ENCODE results near the gene MRPS23.
A peak's percentile ranks its signal among the peaks of the same experiment; 100 is the strongest.

MRPS23 gene

DNA sequence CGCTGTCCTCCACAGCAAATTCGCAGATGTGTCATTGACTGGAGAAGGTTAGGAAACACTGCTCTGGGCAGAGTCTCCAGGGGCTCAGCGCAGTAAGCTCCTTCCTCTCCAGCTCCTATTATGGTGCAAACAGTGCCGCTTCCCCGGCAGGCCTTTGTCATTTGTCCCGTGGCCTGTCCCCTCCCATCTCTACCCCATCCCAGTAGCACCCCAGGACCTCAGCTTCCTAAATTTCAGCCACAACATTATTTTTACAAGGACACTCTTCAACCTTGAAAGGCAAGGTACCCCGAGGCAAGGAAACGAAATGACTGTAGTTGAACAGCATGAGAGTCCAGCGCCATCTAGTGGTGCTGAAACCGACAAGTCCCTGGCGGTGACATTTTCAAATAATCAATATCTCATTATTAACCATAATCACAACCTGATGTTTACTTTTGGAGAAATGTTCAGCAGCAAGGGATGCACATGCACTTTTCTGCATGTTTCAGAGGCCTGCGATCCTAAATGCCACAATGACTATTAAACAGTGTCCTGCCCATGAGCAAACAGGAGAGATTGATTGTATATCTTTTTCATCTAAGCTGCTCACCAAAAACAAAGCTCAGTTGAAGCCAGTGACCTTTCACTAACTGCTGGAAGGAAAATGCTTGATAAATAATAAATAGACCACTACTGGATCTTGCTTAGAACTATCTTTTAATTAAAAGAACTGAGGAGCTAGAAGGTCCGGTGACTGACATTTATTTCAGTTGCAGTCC, 16.5 kb downstream of the MRPS23 start:
- TF ChIP-seq, protein P1, sequence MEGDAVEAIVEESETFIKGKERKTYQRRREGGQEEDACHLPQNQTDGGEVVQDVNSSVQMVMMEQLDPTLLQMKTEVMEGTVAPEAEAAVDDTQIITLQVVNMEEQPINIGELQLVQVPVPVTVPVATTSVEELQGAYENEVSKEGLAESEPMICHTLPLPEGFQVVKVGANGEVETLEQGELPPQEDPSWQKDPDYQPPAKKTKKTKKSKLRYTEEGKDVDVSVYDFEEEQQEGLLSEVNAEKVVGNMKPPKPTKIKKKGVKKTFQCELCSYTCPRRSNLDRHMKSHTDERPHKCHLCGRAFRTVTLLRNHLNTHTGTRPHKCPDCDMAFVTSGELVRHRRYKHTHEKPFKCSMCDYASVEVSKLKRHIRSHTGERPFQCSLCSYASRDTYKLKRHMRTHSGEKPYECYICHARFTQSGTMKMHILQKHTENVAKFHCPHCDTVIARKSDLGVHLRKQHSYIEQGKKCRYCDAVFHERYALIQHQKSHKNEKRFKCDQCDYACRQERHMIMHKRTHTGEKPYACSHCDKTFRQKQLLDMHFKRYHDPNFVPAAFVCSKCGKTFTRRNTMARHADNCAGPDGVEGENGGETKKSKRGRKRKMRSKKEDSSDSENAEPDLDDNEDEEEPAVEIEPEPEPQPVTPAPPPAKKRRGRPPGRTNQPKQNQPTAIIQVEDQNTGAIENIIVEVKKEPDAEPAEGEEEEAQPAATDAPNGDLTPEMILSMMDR (IDR thresholded peaks at IDR 0.05; ENCODE audit: insufficient read depth, missing control alignments), result peak; percentile 100
- FAIRE-seq (peak; percentile 56), DNase-seq (ENCODE audit: insufficient read length, low spot score) (peak; percentile 40)

DNA sequence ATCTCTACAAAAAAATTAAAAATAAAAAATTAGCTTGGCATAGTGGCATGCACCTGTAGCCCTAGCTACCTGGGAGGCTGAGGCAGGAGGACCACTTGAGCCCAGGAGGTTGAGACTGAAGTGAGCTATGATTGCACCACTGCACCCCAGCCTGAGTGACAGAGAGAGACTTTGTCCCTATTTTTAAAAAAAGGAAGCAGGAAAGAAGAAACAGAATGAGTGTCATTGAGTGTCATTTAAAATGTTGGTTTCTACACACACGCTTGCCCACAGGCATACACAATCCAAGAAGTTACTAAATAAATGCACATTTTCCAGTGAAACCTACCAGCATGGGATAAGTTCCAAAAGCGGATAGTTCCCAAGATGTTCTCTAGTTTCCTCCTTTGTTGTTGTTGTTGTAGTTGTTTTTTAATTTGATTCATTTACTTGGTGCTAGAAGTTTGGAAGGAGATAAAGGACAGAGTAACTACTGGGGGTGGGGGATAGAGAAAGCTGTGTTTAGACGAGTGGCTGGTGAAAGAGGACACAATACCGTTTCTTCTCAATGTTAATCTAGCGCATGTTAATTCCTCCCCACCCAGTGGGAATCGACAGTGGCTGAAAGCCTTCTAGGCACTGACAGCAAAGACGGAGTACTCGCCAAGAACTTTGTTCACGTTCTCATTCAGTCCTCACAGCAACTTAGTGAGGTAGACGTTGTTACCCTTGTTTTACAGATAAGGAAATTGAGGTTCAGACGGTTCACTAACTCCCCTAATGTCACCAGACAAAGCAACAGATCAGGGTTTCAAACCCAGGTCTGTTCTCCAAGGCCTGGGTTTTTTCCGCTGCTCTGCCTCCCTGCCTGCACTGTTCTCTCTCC, 17.3 kb downstream of the MRPS23 start:
- TF ChIP-seq, protein P1 (IDR thresholded peaks at IDR 0.05; ENCODE audit: insufficient read depth, missing control alignments), result no peak
- DNase-seq (ENCODE audit: insufficient read length, low spot score) (no peak), FAIRE-seq (no peak)

DNA sequence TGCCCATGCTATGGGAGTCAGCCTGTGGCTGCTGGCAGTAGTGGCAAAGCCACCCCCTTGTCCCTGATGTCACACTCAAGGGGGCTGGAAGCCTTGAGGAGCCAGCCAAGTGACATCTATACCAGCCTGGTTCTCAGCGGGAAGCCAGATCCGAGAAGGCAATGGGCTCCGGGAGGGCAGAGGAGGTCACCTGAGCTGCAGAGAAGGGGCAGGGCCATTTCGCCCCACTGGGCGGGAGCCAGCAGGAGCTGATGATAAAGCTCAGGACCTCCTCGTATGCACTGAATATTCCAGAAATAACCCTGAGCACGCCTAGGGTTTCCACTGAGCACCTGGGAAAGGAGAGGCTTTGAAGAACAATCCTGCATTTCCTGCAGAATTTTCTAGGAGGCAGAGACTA, 19.0 kb downstream of the MRPS23 start:
- no peak for DNase-seq (ENCODE audit: insufficient read length, low spot score)
- TF ChIP-seq, protein P1 (IDR thresholded peaks at IDR 0.05; ENCODE audit: insufficient read depth, missing control alignments), result no peak
- no peak for FAIRE-seq

DNA sequence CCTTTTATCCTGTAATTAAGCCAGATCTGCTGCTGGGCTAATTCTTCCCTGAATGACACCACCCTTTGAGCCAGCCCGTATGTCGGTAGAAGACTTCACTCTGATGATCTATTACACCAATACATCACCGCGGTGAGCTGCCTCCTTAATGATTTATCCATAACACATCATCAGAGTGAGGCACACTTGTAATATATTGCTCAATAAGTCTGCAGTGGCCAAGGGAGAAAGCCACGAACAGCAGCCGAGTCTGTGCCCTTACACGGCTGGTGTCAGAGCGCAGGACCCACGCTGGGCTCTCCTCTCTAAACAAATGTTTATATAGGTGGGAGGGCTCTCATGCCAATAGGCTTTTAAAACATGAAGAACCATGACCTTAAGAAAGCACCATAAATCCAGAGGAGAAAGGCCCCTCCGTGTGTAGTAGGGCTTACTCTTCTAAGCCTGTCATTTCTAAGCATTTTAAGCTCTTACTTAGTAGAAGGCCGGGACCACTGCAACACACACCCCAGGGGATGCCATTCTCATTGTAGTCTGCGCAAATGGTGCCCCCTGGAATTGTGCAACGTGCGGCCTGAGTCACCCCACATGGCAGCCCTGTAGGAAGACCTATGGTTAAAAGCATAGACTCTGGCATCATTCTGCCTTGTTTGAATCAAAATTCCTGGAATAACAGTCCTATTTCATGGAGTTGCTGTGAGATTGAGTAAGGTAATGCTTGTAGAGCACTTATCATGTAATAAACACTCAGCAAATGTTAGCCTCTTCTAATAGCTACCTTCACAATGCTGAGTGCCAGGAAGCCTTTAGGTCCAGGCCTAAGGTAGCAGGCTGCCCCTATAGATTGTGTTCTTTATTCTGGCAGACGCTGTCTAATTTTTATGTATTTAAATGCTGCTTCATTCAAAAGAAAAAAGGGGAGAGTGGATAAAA, 26.1 kb downstream of the MRPS23 start:
- peak; percentile 77 for FAIRE-seq
- TF ChIP-seq, protein P1 (IDR thresholded peaks at IDR 0.05; ENCODE audit: insufficient read depth, missing control alignments), result no peak

DNA sequence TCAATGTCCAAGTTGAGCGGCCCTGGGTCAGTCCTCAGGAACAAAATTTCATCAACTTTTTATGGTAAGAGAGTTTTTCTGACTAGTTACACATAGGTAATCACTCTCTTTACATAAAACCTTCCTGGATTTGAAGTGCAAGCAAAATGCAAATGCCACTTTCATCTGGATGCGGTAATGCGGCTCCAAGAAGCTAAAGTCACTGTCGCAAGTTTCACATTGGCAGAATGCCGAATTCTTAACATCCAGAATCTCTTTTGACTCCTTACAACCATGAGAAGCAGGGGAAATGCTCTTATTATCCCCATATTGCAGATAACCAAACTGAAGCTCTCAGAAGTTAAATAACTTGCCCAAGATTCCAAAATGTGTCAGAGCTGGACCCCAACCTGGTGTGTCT, 30.0 kb downstream of the MRPS23 start:
- DNase-seq (ENCODE audit: insufficient read length, low spot score), result no peak
- TF ChIP-seq, protein P1 (IDR thresholded peaks at IDR 0.05; ENCODE audit: insufficient read depth, missing control alignments), result no peak
- no peak for FAIRE-seq

More for the DNA sequence above, 26.1 kb downstream of the MRPS23 start:
- no peak for DNase-seq (ENCODE audit: insufficient read length, low spot score)

DNA sequence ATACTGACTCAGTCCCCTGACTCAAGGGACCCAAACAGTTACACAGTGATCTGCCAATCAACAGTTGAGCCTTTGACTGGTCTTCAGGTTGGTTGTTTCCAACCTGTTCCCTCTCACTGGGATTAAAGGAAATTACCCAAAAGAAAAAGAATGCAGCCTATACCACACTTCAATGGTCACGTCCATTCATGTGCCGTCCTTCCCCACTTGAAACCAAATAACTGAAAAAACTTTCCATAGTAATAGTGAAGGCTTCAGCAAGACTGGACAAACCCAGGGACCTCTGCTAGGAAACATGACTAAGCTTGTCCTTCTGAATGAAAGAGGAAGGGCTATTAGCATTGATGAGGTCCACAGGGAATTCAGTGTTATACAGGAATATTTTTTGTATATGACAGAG, 30.6 kb downstream of the MRPS23 start:
- TF ChIP-seq, protein P1 (IDR thresholded peaks at IDR 0.05; ENCODE audit: insufficient read depth, missing control alignments), result no peak
- FAIRE-seq (no peak), DNase-seq (ENCODE audit: insufficient read length, low spot score) (no peak)

Data from D721Med (cell line).